ENCODE results near the gene ZNF587B.
"Not testable (repeated sequence)": the region's sequence is repeated elsewhere in the genome, so short reads cannot be mapped to it uniquely, and the experiment has no call there.

Gene ZNF587B

DNA sequence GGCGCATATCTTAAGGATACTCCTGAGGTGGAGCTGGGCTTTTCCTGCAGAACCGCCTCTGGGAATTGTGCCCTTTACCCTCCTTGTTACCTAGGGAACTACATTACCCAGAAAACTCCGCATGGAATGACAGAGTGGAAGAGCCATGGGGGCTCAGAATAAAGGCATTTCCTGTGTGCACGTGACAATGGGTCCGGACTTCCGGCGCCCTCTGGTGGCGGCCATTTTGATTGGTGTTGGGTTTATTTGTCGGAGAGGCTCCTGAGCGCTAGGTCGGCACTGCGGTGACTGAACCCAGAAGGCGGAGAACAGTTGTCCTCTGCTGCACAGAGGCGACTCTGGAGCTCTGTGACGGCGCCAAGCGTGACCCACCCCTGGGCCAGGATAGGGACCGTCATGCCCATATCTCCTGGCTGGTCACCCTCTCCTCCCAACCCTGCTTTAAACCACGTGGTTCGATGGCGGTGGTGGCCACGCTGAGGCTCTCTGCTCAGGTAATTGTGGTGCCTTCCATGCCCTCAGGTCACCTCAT lies at the start of gene ZNF587B:
Gene ZNF587B (plus strand): TSS at position 229 of the 532 bp plus-strand sequence. CDS start 230 bp downstream, at position 459.
- DNase-seq: peak; percentile 32 to 41

DNA sequence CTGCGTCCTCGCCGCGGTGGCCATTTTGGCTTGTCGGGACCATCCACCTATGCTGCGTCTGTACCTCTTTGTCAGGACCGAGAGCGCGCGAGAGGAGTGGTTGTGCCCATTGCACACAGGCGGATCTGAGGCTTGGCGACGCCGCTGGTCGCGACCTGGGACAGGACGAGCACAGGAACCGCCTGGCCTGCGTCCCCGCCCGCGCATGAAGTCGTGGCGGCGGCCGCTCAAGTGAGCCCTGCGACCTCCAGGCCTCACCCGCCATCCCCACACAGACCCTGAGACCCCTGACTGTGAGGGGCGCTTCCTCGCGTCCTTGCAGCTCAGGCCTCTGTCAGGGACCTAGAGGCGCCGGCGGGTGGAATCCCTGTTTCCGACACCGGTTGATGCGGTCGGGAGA lies 43.8 kb upstream of the ZNF587B start:
- DNase-seq: no peak

GRCh38 chr19:57786906-57787305 lies 43.2 kb upstream of the ZNF587B start:
- no peak for DNase-seq

GRCh38 chr19:57788114-57788692 lies 41.9 kb upstream of the ZNF587B start:
- DNase-seq: no peak

DNA sequence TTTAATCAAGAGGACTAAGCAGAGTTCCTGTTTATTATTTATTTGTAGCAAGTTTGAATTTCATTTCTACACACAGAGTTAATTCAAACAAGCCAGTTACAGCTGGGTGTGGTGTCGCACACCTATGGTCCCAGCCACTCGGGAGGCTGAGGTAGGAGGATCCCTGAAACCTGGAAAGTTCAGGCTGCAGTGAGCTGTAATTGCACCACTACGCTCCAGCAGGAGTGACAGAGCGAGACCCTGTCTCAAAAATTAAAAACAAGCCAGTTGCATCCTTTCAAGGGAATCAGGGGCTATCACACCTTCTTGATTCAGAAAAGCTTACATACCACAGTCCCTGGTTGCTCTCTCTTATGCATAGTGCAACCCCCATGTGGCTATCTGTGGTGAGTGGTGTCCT lies 40.8 kb upstream of the ZNF587B start:
- no peak for DNase-seq

- DNase-seq: not testable (repeated sequence)
Measured at GRCh38 chr19:57796580-57796979, 33.5 kb upstream of the ZNF587B start.

GRCh38 chr19:57800696-57801095 lies 29.4 kb upstream of the ZNF587B start:
- DNase-seq: no peak

DNA sequence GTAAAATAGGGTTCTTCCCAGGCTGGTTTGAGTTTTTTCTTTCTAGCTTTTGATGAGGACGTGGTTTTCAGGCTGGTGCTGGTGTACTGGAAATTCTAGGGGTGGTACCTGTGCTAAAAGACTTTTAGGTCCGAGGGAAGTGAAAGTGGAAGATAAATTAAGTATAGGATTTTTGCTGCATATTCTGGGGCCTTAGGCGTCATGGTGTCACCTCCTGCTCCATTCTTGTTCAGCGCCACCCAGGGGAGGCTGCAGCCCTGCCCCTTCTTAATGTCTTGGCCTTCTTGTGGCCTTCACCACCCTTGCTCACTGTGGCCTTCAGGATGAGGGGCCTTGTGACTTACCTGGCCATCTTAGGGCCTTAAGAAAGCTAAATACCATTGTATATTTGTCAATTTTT lies 27.8 kb upstream of the ZNF587B start:
- DNase-seq: no peak

GRCh38 chr19:57803265-57803593 lies 26.9 kb upstream of the ZNF587B start:
- DNase-seq: no peak

DNA sequence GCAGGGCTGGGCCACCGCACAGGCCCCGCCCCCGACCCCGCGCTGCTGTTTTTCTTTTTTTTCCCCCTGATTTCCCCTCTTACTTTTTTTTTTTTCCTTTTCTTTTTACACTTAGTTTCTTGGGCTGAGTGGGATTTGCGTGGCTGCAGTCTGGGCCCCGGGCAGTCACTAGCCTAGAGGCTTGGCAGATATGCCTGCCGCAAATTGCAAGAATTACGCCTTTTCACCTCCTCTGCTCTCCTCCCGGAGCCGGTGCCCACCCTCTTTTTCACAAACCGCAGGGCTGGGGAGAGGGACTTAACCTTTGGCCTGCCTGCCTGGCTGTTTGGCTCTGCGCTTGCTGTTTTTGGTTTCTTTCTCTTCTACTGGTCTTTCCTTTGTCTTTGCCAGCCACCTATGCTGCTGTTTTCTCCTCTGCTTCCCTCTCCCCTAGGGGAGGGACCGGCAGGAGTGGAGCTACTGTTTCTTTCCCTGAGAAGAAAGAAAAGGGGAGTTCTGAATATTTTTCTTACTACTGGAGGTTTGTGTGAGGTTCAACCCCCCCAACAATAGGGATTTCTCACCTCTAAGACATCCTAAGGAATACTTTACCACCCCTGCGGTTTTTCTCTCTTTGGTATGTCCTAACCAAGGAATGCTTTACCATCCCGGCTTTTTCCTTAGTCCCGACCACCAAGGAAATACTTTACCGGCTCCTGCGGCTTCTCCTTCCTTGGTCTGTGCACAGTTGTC lies 26.3 kb upstream of the ZNF587B start:
- no peak for DNase-seq

DNA sequence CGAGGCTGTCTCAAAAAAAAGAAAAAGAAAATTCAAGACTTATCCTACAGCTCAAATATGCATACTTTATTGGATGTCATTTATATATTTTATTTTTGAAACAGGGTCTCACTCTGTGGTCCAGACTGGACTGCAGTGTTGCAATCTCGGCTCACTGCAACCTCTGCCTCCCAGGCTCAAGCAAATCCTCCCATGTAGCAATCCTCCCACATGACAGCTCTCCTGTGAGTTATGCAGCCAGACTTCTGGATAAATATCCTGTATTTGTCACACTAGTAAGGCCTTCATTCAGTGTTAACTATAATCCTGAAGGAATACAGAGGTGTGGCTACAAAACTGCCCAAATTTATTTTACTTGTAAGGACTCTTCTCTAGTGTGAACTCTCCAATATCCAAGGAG lies 22.6 kb upstream of the ZNF587B start:
- DNase-seq: no peak

DNA sequence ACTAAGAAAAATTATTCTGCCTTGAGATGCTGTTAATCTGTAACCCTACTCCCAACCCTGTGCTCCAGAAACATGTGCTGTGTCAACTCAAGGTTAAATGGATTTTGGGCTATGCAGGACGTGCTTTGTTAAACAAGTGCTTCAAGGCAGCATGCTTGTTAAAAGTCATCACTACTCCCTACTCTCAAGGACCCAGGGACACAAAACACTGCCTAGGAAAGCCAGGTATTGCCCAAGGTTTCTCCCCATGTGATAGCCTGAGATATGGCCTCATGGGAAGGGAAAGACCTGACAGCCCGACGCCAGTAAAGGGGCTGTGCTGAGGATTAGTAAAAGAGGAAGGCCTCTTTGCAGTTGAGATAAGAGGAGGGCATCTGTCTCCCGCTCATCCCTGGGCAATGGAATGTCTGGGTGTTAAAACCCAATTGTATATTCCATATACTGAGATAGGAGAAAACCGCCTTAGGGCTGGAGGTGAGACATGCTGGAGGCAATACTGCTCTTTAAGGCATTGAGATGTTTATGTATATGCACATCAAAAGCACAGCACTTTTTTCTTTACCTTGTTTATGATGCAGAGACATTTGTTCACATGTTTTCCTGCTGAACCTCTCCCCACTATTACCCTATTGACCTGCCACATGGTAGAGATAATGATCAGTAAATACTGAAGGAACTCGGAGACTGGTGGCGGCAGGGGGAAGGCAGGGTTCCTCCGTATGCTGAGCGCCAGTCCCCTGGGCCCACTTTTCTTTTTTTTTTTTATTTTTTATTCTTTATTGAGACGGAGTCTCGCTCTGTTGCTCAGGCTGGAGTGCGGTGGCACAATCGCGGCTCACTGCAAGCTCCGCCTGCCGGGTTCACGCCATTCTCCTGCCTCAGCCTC lies 19.4 kb upstream of the ZNF587B start:
- not testable (repeated sequence) for DNase-seq

DNA sequence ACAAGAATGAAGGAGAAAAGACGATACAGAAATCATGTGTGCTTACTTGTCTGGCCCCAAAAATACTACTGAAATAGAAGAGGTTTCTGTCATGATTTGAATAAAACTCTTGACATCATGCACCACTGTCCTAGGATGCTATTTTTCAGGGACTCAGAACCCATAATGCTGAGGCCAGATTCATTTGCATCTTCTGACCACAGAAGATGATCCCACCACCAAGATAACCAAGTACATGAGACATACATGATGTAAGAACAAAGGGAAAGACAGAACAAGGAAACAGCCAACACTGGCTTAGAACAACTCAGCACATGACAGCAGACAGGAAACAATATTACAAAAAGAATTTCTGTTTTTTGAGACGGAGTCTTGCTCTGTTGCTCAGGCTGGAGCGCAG lies 17.9 kb upstream of the ZNF587B start:
- no peak for DNase-seq

DNA sequence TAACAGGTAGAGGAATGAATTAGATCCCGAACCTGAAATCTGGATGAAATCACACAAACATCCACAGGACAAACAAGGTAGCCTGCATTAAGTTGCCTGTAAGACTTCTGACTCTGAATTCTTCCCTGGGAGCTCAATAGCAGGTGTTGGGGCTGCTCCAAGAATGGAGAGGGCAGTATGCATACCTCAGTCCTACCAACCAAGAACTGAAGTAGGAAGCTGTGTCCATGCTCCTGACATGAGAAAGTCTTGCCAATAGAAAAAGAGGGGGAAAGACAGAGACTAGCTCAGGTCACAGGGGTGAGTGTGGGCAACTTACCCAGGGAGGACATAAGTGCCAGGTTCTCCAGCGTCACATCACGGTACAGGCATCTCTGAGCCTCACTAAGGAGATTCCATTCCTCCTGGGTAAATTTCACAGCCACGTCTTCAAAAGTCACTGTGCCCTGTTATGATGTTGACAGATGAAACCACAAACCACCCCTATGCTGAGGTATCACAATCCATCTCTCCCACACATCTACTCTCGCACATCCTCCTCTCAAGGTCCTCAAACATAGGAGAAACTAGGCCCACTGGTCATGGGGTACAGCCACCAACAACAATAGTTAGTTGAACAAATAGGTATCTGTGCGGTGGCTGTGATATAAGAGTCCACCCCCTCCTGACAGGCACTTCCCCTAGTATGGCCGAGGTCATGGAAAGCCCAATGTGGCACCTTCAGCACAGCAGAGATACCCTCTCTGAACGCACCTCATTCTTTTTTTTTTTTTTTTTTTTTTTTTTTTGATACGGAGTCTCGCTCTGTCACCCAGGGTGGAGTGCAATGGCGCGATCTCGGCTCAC lies 16.9 kb upstream of the ZNF587B start:
- not testable (repeated sequence) for DNase-seq

DNA sequence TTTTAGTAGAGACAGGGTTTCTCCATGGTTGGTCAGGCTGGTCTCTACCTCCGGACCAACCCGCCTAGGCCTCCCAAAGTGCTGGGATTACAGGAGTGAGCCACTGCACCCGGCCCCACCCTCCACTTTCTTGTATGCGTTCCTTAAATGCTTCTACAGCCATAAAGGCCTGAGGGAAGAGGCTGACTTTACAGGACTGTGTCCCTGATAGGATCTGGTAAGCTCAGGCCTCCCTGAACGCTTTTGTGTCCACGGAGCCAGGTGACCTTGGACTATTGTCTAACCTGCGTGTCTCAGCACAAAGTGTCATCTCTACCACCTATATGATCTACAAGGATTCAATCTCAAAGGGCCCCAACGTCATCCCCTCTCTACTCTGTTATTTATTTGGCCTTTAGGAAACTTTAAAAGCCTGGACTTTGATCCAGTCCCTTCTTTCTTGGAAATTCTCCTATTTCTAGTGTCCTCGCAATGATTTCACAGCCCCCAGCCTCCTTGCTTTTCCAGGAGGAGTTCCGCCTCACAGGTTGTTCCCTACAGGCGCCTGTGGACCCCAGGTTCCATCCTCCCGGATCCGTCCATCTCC lies 16.1 kb upstream of the ZNF587B start:
- no peak for DNase-seq

DNA sequence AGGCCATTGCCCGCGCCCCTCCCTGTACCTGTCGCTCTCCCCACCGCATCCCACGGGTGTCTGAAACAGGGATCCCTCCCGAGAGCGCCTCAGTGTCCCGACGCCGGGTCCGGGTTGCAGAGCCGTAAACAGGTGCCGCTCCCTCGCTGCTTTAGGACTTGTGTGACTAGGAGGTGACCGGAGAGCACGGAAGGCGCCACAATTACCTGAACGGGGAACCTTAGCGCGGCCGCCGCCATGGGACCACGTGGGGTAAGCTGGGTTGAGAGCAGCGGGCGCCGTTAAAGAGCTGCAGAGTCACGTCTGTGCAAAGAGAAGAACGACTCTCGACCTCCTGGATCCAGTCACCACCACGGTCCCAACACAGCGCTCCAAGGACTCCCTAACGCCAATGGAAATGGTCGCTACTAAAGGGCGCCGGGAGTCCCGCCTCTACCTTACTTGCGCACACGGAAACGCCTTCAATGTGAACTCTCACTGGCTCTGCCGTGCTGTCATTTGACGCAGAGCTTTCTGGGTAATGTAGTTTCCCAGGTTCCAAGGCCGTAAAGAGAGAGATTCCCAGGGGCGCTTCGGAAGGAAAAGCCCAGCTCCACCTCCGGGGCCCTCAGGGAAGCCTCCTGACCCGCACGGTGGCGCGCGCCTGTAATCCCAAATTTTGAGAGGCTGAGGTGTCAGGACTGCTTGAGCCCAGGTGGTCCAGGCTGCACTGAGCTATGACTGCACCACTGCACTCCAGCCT lies 15.4 kb upstream of the ZNF587B start, which contains the start of gene ZNF552:
Gene ZNF552 (minus strand): TSS at position 409 of the 742 bp plus-strand sequence. CDS start 170 bp downstream, at position 239.
- DNase-seq: peak; percentile 83 to 84

DNA sequence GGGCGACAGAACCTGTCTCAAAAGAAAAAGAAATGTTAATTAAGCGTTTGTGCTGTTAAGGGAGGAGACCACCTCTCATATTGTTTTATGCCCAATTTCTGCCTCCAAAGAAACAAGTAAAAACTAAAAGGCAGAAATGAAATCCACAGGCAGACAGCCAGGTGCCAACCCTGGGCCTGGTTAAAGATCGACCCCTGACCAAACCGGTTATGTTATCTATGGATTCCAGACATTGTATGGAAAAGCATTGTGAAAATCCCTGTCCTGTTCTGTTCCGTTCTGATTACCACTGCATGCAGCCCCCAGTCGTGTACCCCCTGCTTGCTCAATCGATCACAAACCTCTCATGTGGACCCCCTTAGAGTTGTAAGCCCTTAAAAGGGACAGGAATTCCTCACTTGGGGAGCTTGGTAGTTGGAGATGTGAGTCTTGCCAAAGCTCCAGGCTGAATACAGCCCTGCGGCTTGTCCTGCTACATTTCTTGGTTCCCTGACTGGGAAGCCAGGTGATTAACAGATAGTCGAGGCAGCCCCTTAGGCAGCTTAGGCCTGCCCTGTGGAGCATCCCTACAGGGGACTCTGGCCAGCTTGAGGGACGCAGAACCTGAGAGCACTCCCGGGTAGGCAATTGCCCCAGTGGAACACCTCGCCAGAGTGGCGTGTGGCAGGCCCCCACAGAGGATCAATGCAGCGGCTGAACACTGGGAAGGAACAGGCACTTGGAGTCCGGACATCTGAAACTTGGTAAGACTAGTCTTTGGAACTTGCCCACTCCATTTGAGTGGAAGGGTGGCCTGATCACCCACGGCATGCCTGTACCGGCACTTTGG lies 14.6 kb upstream of the ZNF587B start:
- no peak for DNase-seq

DNA sequence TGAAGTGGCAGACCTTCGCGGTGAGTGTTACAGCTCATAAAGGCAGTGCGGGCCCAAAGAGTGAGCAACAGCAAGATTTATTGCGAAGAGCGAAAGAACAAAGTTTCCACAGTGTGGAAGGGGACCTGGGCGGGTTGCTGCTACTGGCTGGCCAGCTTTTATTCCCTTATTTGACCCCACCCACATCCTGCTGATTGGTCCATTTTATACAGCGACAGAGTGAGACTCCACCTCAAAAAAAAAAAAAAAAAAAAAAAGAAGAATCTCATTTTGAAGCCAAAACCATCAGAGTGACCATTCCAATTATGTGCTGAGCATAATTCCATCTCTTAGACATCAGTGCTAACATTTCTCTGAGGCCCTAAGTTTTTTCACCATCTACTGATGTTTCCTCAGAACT lies 13.4 kb upstream of the ZNF587B start:
- no peak for DNase-seq

DNA sequence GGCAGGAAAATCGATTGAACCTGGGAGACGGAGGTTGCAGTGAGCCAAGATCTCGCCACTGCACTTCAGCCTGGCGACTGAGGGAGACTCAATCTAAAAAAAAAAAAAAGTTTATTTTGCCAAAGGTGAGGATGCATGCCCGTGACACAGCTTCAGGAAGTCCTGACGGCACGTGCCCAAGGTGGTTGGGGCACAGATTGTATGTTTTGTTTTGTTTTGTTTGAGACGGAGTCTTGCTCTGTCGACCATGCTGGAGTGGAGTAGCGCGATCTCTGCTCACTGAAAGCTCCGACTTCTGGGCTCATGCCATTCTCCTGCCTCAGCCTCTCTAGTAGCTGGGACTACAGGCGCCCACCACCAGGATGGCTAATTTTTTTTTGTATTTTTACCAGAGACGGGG lies 12.1 kb upstream of the ZNF587B start:
- DNase-seq: no peak

DNA sequence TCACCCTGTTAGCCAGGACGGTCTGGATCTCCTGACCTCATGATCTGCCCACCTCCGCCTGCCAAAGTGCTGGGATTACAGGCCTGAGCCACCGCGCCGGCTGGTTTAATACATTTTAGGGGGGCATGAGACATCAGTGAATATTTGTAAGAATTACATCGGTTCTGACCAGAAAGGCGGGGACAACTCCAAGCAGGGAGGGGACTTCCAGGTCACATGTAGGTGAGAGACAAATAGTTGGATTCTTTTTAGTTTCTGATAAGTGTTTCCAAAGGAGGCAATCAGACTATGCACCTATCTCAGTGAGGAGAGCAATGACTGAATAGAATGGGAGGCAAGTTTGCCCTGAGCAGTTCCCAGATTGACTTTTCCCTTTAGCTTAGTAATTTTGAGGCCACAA lies 11.7 kb upstream of the ZNF587B start:
- DNase-seq: no peak
